ENCODE data around the gene NUTM1. TPM values are rescaled to one million over a fixed set of nuclear protein-coding genes. Genes with fewer than 3 reads are reported as not detected.
"Not testable (repeated sequence)": the region's sequence is repeated elsewhere in the genome, so short reads cannot be mapped to it uniquely, and the experiment has no call there.

NUTM1 gene
- total and polyA plus RNA-seq, 2 donors (not counting 1 experiment from before 2014, with no cell fraction given): not detected

DNA sequence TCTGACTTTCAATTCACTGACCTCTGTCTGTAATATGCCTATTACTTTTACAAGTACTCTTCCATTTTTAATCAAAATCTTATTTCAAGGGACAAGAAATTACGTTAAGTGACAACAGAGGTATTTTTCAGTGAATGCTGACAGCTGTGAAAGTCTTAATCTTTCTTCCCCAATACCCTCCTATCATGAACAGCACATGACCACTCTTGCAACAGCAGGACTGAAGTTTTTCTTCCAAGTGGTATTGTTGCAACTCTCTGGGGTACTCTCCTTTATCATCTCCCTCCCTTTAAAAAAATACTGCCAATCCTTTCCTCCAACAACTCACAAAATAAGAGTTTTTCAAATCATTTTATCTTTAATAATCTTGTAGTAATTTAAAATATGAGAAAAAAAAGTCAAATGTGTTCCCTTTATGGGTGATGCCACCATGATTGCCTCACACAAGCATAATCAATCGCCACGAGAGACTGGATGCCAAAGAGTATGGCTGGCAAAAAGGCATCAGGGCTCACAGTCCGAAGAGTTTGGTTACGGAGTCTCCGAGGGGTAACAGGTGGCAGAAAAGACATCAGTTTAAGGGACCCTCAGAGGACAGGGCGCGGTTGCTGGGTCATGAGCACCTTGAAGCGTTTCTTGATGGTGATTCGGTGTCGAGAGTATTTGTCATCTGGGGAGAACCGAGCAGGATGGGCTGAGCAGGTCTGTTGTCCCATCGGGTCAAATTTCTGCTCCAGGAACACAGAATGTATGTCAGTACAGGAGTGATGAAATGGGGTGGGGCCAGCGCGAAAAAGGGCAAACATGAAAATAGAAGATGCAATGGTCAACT lies 1.5 kb upstream of the NUTM1 start:
- 98% methylated on average over 12 of the region's 15 CpGs for WGBS (ENCODE audit: insufficient coverage)
- ChIA-PET CTCF (interaction anchor here (2.7 kb wide), 1 partner anchor 26 kb away, joined by 52 read pairs; the partner anchor contains the start of gene LPCAT4), POLR2A (interaction anchor here (2.2 kb wide), 1 partner anchor 25 kb away, joined by 23 read pairs; the partner anchor contains the start of gene LPCAT4)
- peak overlapping the region; percentile 85 for H3K9ac ChIP-seq (ENCODE audit: low read length)
- Mint-ChIP-seq H3K27me3 (no peaks in the 10 kb centered on the region), H3K9me3 (ENCODE audit: insufficient read depth) (no peaks in the 10 kb centered on the region), H3K4me1 (peaks cover 26% of the 10 kb centered on the region), H3K4me3 (peak overlapping the region; percentile 85), H3K27ac (peak overlapping the region; percentile 63)
- H4K20me1 ChIP-seq (ENCODE audit: control insufficient read depth, insufficient read depth, low read length, poor library complexity, severe bottlenecking): no peaks in the 10 kb centered on the region
- no peak overlapping the region for H2AFZ ChIP-seq (ENCODE audit: insufficient read depth, low read depth, low read length, poor library complexity, severe bottlenecking)
- no peak for DNase-seq
- peaks cover 61% of the 10 kb centered on the region for H3K79me2 ChIP-seq (ENCODE audit: control insufficient read depth, insufficient read depth, low read length)
- TF ChIP-seq EZH2 (IDR thresholded peaks at IDR 0.05; ENCODE audit: borderline replicate concordance, insufficient read depth, low read depth, low read length, poor library complexity, severe bottlenecking): no peak
- TF ChIP-seq, protein P1, sequence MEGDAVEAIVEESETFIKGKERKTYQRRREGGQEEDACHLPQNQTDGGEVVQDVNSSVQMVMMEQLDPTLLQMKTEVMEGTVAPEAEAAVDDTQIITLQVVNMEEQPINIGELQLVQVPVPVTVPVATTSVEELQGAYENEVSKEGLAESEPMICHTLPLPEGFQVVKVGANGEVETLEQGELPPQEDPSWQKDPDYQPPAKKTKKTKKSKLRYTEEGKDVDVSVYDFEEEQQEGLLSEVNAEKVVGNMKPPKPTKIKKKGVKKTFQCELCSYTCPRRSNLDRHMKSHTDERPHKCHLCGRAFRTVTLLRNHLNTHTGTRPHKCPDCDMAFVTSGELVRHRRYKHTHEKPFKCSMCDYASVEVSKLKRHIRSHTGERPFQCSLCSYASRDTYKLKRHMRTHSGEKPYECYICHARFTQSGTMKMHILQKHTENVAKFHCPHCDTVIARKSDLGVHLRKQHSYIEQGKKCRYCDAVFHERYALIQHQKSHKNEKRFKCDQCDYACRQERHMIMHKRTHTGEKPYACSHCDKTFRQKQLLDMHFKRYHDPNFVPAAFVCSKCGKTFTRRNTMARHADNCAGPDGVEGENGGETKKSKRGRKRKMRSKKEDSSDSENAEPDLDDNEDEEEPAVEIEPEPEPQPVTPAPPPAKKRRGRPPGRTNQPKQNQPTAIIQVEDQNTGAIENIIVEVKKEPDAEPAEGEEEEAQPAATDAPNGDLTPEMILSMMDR (IDR thresholded peaks at IDR 0.05): no peak
- H3K27me3 ChIP-seq (replicated peaks in 1 of 4; ENCODE audit: control extremely low read depth in 1 of 4, control insufficient read depth in 3 of 4, insufficient read depth in 4 of 4, low read length in 3 of 4): no peaks in the 10 kb centered on the region
- H3K4me2 ChIP-seq (replicated peaks; ENCODE audit: low read depth, low read length, poor library complexity, severe bottlenecking): peak overlapping the region; percentile 68
- no peak for ATAC-seq (ENCODE audit: low read depth)
- peaks cover 16 to 19% of the 10 kb centered on the region in 2 donors for H3K4me1 ChIP-seq (ENCODE audit: control insufficient read depth in 2 of 2, insufficient read depth in 2 of 2, low read length in 2 of 2)
- H3K9me3 ChIP-seq (ENCODE audit: control extremely low read depth in 1 of 3, control insufficient read depth in 2 of 3, insufficient read depth in 1 of 3, low read length in 2 of 3): no peaks in the 10 kb centered on the region
- H3K36me3 ChIP-seq (replicated peaks in 1 of 2; ENCODE audit: control extremely low read depth in 1 of 2, control insufficient read depth in 1 of 2, extremely low read depth in 1 of 2, insufficient read depth in 2 of 2, low read length in 1 of 2): peaks cover 0 to 26% of the 10 kb centered on the region in 2 experiments
- H3K27ac ChIP-seq (ENCODE audit: low read length in 2 of 2): peak overlapping the region in 1 of 2 donors; percentile 81
- H3K4me3 ChIP-seq (ENCODE audit: control extremely low read depth in 1 of 5, extremely low read depth in 1 of 5, insufficient read depth in 1 of 5, low read depth in 2 of 5, low read length in 4 of 5): peak overlapping the region in 4 of 5 experiments; percentile 94 to 99 (median 98)
- intact Hi-C loops (cut with micrococcal nuclease): loop anchor here (2.0 kb wide), 1 partner anchor 101 kb away; no protein-coding TSS in a partner anchor

DNA sequence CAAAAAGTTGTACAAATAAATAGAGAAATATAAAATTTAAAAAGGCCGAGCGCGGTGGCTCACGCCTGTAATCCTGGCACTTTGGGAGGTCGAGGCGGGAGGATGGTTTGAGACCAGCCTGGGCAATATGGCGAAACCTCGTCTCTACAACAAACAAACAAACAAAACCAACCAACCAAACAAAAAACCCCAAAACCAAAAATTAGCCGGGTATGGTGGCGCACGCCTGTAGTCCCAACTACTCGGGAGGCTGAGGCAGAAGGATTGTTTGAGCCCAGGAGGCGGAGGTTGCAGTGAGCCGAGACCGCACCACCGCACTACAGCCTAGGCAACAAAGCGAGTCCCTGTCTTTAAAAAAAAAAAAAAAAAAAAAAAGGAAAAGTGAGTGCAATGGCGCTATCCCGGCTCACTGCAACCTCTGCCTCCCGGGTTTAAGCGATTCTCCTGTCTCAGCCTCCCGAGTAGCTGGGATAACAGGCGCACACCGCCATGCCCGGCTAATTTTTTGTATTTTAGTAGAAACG lies 840 bp upstream of the NUTM1 start:
- H3K9me3 ChIP-seq (ENCODE audit: control extremely low read depth in 1 of 3, control insufficient read depth in 2 of 3, insufficient read depth in 1 of 3, low read length in 2 of 3); H3K27me3 ChIP-seq (replicated peaks in 1 of 4; ENCODE audit: control extremely low read depth in 1 of 4, control insufficient read depth in 3 of 4, insufficient read depth in 4 of 4, low read length in 3 of 4); H4K20me1 ChIP-seq (ENCODE audit: control insufficient read depth, insufficient read depth, low read length, poor library complexity, severe bottlenecking); ATAC-seq (ENCODE audit: low read depth); H3K9me3 Mint-ChIP-seq (ENCODE audit: insufficient read depth); H3K27me3 Mint-ChIP-seq; H3K27ac Mint-ChIP-seq: not testable (repeated sequence)
- H3K4me2 ChIP-seq (replicated peaks; ENCODE audit: low read depth, low read length, poor library complexity, severe bottlenecking): peak overlapping the region; percentile 68
- CTCF ChIA-PET: interaction anchor here (0.6 to 2.7 kb wide), 21 partner anchors 9 to 646 kb away, joined by 3 to 52 read pairs (median 4); partner anchors contain the start of genes EMC4, GOLGA8B, KATNBL1 and LPCAT4
- peaks cover 55% of the 10 kb centered on the region for H3K79me2 ChIP-seq (ENCODE audit: control insufficient read depth, insufficient read depth, low read length)
- H3K4me1 ChIP-seq (ENCODE audit: control insufficient read depth in 2 of 2, insufficient read depth in 2 of 2, low read length in 2 of 2): peaks cover 16 to 19% of the 10 kb centered on the region in 2 donors
- peak overlapping the region; percentile 79 to 81 for H3K27ac ChIP-seq (ENCODE audit: low read length in 2 of 2)
- Mint-ChIP-seq H3K4me3 (peak overlapping the region; percentile 85), H3K4me1 (peaks cover 20% of the 10 kb centered on the region)
- WGBS (ENCODE audit: insufficient coverage): 0% methylated on average over 10 of the region's 26 CpGs
- peak; percentile 17 for DNase-seq
- H2AFZ ChIP-seq (ENCODE audit: insufficient read depth, low read depth, low read length, poor library complexity, severe bottlenecking): peak overlapping the region; percentile 89
- POLR2A ChIA-PET: interaction anchor here (0.7 to 2.2 kb wide), 6 partner anchors 9 to 50 kb away, joined by 6 to 23 read pairs (median 11); partner anchors contain the start of gene LPCAT4
- H3K4me3 ChIP-seq (ENCODE audit: control extremely low read depth in 1 of 5, extremely low read depth in 1 of 5, insufficient read depth in 1 of 5, low read depth in 2 of 5, low read length in 4 of 5): peak overlapping the region; percentile 94 to 99 (median 98)
- H3K9ac ChIP-seq (ENCODE audit: low read length): peak overlapping the region; percentile 85
- intact Hi-C loops (cut with micrococcal nuclease): loop anchor here (2.0 kb wide), 1 partner anchor 101 kb away; no protein-coding TSS in a partner anchor
- peaks cover 0 to 26% of the 10 kb centered on the region in 2 experiments for H3K36me3 ChIP-seq (replicated peaks in 1 of 2; ENCODE audit: control extremely low read depth in 1 of 2, control insufficient read depth in 1 of 2, extremely low read depth in 1 of 2, insufficient read depth in 2 of 2, low read length in 1 of 2)

Measured in B cell (primary cell).